GM12872 (cell line): ENCODE measurements around the gene DRAXIN.

Experiments used
- TF ChIP-seq, protein P1 (sequence below): IDR thresholded peaks from 3 replicates; pipeline ENCODE4 v1.5.1; 2011; ENCODE audit warnings: low read depth, mild to moderate bottlenecking, low read length, moderate library complexity; ENCODE audit not compliant: insufficient read depth

The DRAXIN gene

GRCh38 chr1:11735531-11735853 lies 44.0 kb downstream of the DRAXIN start:
- TF ChIP-seq, protein P1, sequence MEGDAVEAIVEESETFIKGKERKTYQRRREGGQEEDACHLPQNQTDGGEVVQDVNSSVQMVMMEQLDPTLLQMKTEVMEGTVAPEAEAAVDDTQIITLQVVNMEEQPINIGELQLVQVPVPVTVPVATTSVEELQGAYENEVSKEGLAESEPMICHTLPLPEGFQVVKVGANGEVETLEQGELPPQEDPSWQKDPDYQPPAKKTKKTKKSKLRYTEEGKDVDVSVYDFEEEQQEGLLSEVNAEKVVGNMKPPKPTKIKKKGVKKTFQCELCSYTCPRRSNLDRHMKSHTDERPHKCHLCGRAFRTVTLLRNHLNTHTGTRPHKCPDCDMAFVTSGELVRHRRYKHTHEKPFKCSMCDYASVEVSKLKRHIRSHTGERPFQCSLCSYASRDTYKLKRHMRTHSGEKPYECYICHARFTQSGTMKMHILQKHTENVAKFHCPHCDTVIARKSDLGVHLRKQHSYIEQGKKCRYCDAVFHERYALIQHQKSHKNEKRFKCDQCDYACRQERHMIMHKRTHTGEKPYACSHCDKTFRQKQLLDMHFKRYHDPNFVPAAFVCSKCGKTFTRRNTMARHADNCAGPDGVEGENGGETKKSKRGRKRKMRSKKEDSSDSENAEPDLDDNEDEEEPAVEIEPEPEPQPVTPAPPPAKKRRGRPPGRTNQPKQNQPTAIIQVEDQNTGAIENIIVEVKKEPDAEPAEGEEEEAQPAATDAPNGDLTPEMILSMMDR: no peak

- TF ChIP-seq, protein P1: no peak
Observed at GRCh38 chr1:11735854-11736745, 44.6 kb downstream of the DRAXIN start, which contains the start of gene AGTRAP. Gene AGTRAP (plus strand): TSS chr1:11736136. CDS start chr1:11736209, 73 bp downstream.

GRCh38 chr1:11736746-11737639 lies 45.5 kb downstream of the DRAXIN start:
- TF ChIP-seq, protein P1: no peak

DNA sequence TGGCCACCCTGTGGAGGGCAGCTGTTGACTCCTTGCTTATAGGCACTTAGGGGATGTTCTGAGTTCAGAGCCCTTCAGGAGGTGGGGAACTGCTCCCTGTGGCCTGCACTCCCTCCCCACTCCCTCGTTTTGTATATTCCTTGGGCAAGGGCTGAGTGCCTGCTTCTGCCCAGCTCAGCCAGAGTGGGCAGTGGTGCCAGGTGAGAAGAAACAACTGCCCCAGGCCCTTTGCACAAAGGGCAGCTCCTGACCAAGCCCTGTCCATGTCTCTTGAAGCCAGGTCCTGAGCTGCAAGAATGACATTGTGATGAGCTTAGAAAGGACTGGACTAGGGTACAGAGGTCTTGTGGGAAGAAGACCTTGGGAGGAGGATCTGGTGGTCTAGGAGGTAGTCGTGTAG lies 46.6 kb downstream of the DRAXIN start:
- TF ChIP-seq, protein P1: no peak

- TF ChIP-seq, protein P1: no peak
Observed at GRCh38 chr1:11738783-11739182, 47.3 kb downstream of the DRAXIN start.

DNA sequence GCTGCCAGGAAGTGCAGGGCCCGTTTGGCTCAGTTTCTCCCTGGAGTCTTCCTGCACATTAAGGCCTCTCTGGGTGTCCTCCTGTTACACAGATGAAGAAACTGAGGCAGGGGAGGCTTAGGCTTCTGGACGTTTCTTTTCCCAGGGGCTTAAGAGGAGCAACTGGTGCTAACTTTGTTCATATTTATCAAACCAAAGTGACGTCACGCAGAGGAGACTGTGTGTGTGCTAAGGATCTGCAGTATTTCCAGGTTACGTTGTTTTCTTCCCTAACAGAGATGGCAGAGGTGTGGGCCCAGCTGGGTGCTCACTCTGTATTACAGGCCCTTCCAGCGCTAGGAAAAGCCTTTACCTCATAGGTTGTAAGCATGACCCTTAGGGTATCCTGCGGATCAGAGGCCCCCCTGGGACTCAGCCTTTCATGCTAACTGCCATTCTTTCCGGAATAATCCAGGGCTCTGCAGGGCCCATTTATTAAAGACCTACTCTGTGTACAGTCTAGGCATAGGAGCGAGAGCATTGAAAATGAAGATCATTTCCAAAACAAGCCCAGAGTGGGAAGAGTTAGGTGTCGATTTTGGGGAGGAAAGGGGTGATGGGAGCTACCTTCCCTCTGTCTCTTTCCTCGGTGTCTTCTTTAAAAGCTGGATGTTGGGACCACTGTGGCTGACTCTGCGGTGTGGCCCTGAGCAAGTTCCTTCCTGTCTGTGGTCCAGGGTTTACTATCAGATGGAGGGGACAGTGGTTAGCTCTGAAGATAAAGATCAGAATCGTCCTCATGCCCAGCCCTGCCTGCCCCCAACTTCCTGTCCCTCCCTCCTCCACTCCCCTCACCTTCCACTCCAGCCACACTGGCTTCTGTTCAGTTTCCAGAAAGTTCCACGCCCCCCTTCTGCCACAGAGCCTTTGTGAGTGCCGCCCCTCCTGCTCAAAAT lies 49.0 kb downstream of the DRAXIN start:
- TF ChIP-seq, protein P1: no peak
